GM12873 (cell line): ENCODE data around the gene FN3KRP.

Source experiments
- CTCF ChIP-seq: IDR thresholded peaks from 2 replicates; pipeline ENCODE4 v1.5.1; 2012; ENCODE audit warnings: low read depth, mild to moderate bottlenecking, moderate library complexity, low read length, control low read depth; ENCODE audit not compliant: insufficient read depth; ENCODE audit errors: missing control alignments

The FN3KRP gene

GRCh38 chr17:82684228-82684841 lies 32.2 kb upstream of the FN3KRP start:
- TF ChIP-seq CTCF, result no peak

- TF ChIP-seq CTCF, result no peak
Observed at GRCh38 chr17:82685291-82685690, 31.2 kb upstream of the FN3KRP start.

- TF ChIP-seq CTCF, result no peak
Observed at GRCh38 chr17:82686366-82687324, 29.9 kb upstream of the FN3KRP start.

GRCh38 chr17:82687375-82687861 lies 29.1 kb upstream of the FN3KRP start:
- no peak for TF ChIP-seq CTCF

GRCh38 chr17:82687871-82688270 lies 28.6 kb upstream of the FN3KRP start:
- no peak for TF ChIP-seq CTCF

GRCh38 chr17:82689077-82689476 lies 27.4 kb upstream of the FN3KRP start:
- TF ChIP-seq CTCF, result no peak

- no peak for TF ChIP-seq CTCF
Observed at GRCh38 chr17:82690786-82691489, 25.6 kb upstream of the FN3KRP start.
